ENCODE measurements around the gene EYS.

DNA sequence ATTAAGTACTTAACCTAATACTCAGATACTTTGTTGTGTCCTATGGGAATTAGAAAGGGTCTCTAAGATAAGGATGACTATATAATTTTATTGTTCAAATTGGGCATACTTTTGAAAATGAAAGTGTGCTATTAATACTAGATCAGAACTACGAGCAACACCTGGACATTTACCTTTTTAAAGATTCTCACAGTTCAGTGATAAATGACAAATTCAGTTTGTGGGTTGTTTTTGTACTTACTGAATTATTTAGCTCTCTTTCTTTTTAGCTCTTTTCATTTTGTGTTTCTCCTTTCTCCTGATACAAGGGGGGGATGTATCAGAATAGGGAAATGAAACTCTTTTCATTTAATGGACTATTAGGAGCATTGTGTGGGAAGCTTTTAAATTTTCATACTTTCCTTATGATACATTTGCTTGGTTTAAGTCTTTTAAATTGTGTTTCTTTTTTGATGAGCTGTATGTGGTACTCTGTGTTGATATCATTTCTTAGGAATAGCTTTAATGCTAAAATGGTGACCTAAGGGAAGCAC, 2023.9 kb downstream of the EYS start:
- TF ChIP-seq, protein P1, sequence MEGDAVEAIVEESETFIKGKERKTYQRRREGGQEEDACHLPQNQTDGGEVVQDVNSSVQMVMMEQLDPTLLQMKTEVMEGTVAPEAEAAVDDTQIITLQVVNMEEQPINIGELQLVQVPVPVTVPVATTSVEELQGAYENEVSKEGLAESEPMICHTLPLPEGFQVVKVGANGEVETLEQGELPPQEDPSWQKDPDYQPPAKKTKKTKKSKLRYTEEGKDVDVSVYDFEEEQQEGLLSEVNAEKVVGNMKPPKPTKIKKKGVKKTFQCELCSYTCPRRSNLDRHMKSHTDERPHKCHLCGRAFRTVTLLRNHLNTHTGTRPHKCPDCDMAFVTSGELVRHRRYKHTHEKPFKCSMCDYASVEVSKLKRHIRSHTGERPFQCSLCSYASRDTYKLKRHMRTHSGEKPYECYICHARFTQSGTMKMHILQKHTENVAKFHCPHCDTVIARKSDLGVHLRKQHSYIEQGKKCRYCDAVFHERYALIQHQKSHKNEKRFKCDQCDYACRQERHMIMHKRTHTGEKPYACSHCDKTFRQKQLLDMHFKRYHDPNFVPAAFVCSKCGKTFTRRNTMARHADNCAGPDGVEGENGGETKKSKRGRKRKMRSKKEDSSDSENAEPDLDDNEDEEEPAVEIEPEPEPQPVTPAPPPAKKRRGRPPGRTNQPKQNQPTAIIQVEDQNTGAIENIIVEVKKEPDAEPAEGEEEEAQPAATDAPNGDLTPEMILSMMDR (conservative IDR thresholded peaks at IDR 0.05): no peak
- TF ChIP-seq ZFX (IDR thresholded peaks at IDR 0.05): no peak

Measured in C4-2B (cell line).